ENCODE results near the gene CCDC57. TPM values are rescaled to one million over a fixed set of nuclear protein-coding genes. Genes with fewer than 3 reads are reported as not detected.

CCDC57 gene
- total and polyA plus RNA-seq, 2 of the 8 experiments (the other 6 are each of a cell fraction or from before 2014, with no cell fraction given), result 8.4 to 12.9 TPM

GRCh38 chr17:82234211-82235055 is 21.8 kb upstream of the CCDC57 start:
- H3K23ac ChIP-seq (ENCODE audit: insufficient read length), result no peak overlapping the region
- no peak overlapping the region for H4K5ac ChIP-seq (ENCODE audit: insufficient read length, low read depth, low read length)
- no peak overlapping the region for H2BK120ac ChIP-seq (replicated peaks; ENCODE audit: low read depth, low read length)
- no peak overlapping the region; the same call in 1 of the 2 replicates for H4K8ac ChIP-seq (ENCODE audit: extremely low read depth, insufficient read depth, low read length)
- WGBS, 2 experiments (ENCODE audit: extremely low coverage in 1 of 2, insufficient coverage in 1 of 2, insufficient read length in 1 of 2, insufficient replicate concordance in 2 of 2, low coverage in 1 of 2, low lambda C conversion rate in 2 of 2, missing lambda C conversion rate in 1 of 2), result 86% methylated on average over 26 of the region's 26 CpGs; no CpG with 5 or more reads in 1 of the 2 experiments
- peaks cover 14 to 35% (median 29%) of the 10 kb centered on the region in 4 experiments for H3K27me3 ChIP-seq (replicated peaks in 1 of 4; ENCODE audit: control insufficient read depth in 3 of 4, extremely low read depth in 1 of 4, insufficient read depth in 3 of 4, low read length in 3 of 4)
- no peak overlapping the region for H2AFZ ChIP-seq (ENCODE audit: low read length)
- ChIA-PET CTCF (ENCODE audit: partially characterized antibody) (interaction anchor here (0.8 to 2.9 kb wide), 8 partner anchors 7 to 387 kb away, joined by 3 to 7 read pairs (median 4); no protein-coding TSS in a partner anchor), POLR2A (ENCODE audit: partially characterized antibody) (interaction anchor here (0.6 to 1.8 kb wide), 5 partner anchors 7 to 138 kb away, joined by 3 to 5 read pairs (median 3); no protein-coding TSS in a partner anchor)
- H2BK12ac ChIP-seq (ENCODE audit: low read depth, low read length), result no peak overlapping the region
- no peak overlapping the region for H3K4ac ChIP-seq (replicated peaks; ENCODE audit: insufficient read length, low read depth, low read length)
- no peak overlapping the region for H3K9ac ChIP-seq (replicated peaks in 1 of 4; ENCODE audit: extremely low read depth in 1 of 4, low read depth in 3 of 4, low read length in 3 of 4)
- DNase-seq (ENCODE audit: low read depth in 1 of 2, low spot score in 2 of 2) (no peak), FAIRE-seq (no peak)
- H2BK15ac ChIP-seq (ENCODE audit: low read length), result no peak overlapping the region
- no peak overlapping the region for H3K4me3 ChIP-seq (ENCODE audit: extremely low read depth in 1 of 4, insufficient read depth in 2 of 4, low read depth in 3 of 4, low read length in 4 of 4)
- H4K20me1 ChIP-seq (replicated peaks in 1 of 2; ENCODE audit: control insufficient read depth in 1 of 2, insufficient read depth in 2 of 2, low read length in 2 of 2), result peaks cover 9 to 14% of the 10 kb centered on the region in 2 experiments
- H3K27ac ChIP-seq (ENCODE audit: low read depth, low read length), result no peak overlapping the region
- no peak overlapping the region for H3K56ac ChIP-seq (replicated peaks; ENCODE audit: insufficient read length, low read depth, low read length)
- H4K91ac ChIP-seq (replicated peaks; ENCODE audit: insufficient read length, low read length), result no peak overlapping the region
- peaks cover 5% of the 10 kb centered on the region; the same call in 1 of the 2 replicates for H3K23me2 ChIP-seq (ENCODE audit: low read depth, low read length)
- no peak overlapping the region; the same call in 1 of the 2 replicates for H3K18ac ChIP-seq (ENCODE audit: extremely low read depth, low read length)
- H2AK5ac ChIP-seq (ENCODE audit: low read depth, low read length), result no peak overlapping the region
- H3K36me3 ChIP-seq (ENCODE audit: control insufficient read depth in 2 of 4, insufficient read depth in 4 of 4, low read length in 3 of 4), result peaks cover 0 to 4% (median 0%) of the 10 kb centered on the region in 4 experiments; a peak in 2 of 8 replicates
- no peak overlapping the region for H3K4me2 ChIP-seq (ENCODE audit: insufficient read depth in 1 of 2, low read depth in 2 of 2, low read length in 2 of 2)
- H2BK5ac ChIP-seq (ENCODE audit: low read depth, low read length), result no peak overlapping the region
- H3K4me1 ChIP-seq (replicated peaks in 1 of 4; ENCODE audit: control insufficient read depth in 3 of 4, insufficient read depth in 4 of 4, low read length in 3 of 4), result peaks cover 0 to 16% (median 5%) of the 10 kb centered on the region in 4 experiments; a peak in 5 of 7 replicates
- H3K79me1 ChIP-seq (ENCODE audit: low read depth, low read length), result no peaks in the 10 kb centered on the region; the same call in 1 of the 2 replicates
- no peak overlapping the region for H2BK20ac ChIP-seq (ENCODE audit: low read length)
- H3K79me2 ChIP-seq (ENCODE audit: control insufficient read depth in 1 of 2, insufficient read depth in 2 of 2, low read length in 2 of 2), result no peaks in the 10 kb centered on the region
- no peak overlapping the region for H3K14ac ChIP-seq (ENCODE audit: insufficient read length)
- H3K9me3 ChIP-seq (ENCODE audit: insufficient read depth in 2 of 2, low read depth in 1 of 2, low read length in 1 of 2), result no peaks in the 10 kb centered on the region; a peak in 1 of 4 replicates
- TF ChIP-seq CBX8 (IDR thresholded peaks at IDR 0.05; ENCODE audit: borderline replicate concordance, low read depth, low read length) (no peak), TCF12 (IDR thresholded peaks at IDR 0.05; ENCODE audit: low read depth, low read length) (no peak), SP2 (IDR thresholded peaks at IDR 0.05; ENCODE audit: low read length) (no peak), HDAC2 (IDR thresholded peaks at IDR 0.05; ENCODE audit: borderline replicate concordance in 1 of 2, low read depth in 2 of 2, low read length in 2 of 2) (no peak), PHF8 (conservative IDR thresholded peaks at IDR 0.05; ENCODE audit: low read depth, low read length) (no peak), KDM4A (IDR thresholded peaks at IDR 0.05; ENCODE audit: low read depth, low read length, severe bottlenecking) (no peak), BRCA1 (IDR thresholded peaks at IDR 0.05; ENCODE audit: low read depth, low read length) (no peak), FOSL1 (IDR thresholded peaks at IDR 0.05; ENCODE audit: insufficient read depth, low read depth, low read length) (no peak), SUZ12 (IDR thresholded peaks at IDR 0.05; ENCODE audit: low read length) (no peak), EP300 (IDR thresholded peaks at IDR 0.05; ENCODE audit: borderline replicate concordance in 1 of 2, low read depth in 2 of 2, low read length in 2 of 2) (no peak), CEBPB (IDR thresholded peaks at IDR 0.05; ENCODE audit: low read depth, low read length) (no peak)
